Smooth muscle cell (in vitro differentiated cells): Measurements from ENCODE around the gene MUC12. TPM values are rescaled to one million over a fixed set of nuclear protein-coding genes. Genes with fewer than 3 reads are reported as not detected.

Experiments
- DNase-seq: peaks from one replicate; lab custom pipeline; 2025; ENCODE audit not compliant: unreplicated experiment; lab: John Stamatoyannopoulos, UW
- H2AFZ ChIP-seq: fragments of 200-600 bp; sonication (generic); 2 replicates; pipeline ENCODE4 v1.6.0; 2016; ENCODE audit warnings: antibody characterized with exemption, low read depth, mild to moderate bottlenecking
- H3F3A ChIP-seq: fragments of 200-600 bp; sonication (generic); 2 replicates; pipeline ENCODE4 v1.6.0; 2017; ENCODE audit warnings: antibody characterized with exemption, low read depth
- H3K27ac ChIP-seq: fragments of 200-600 bp; sonication (generic); 2 replicates; pipeline ENCODE4 v1.5.1; 2016; ENCODE audit warnings: low read depth, mild to moderate bottlenecking
- H3K27me3 ChIP-seq: fragments of 200-600 bp; sonication (generic); 2 replicates; pipeline ENCODE4 v1.6.1; 2016; ENCODE audit warnings: low read depth, mild to moderate bottlenecking
- H3K36me3 ChIP-seq: fragments of 200-600 bp; sonication (generic); 2 replicates; pipeline ENCODE4 v1.5.1; 2016; ENCODE audit warnings: low read depth
- H3K4me1 ChIP-seq: fragments of 200-600 bp; sonication (generic); 2 replicates; pipeline ENCODE4 v1.5.1; 2016; ENCODE audit warnings: low read depth
- H3K4me2 ChIP-seq: fragments of 200-600 bp; sonication (generic); 2 replicates; pipeline ENCODE4 v1.6.0; 2016; ENCODE audit warnings: mild to moderate bottlenecking
- H3K4me3 ChIP-seq: fragments of 200-600 bp; sonication (generic); 2 replicates; pipeline ENCODE4 v1.5.1; 2016; ENCODE audit warnings: mild to moderate bottlenecking
- H3K79me2 ChIP-seq: fragments of 200-600 bp; sonication (generic); 2 replicates; pipeline ENCODE4 v1.6.0; 2016; ENCODE audit warnings: low read depth, mild to moderate bottlenecking
- H3K9ac ChIP-seq: fragments of 200-600 bp; sonication (generic); 2 replicates; pipeline ENCODE4 v1.6.0; 2016; ENCODE audit warnings: low read depth
- H3K9me3 ChIP-seq: fragments of 200-600 bp; sonication (generic); replicated peaks from 2 replicates; pipeline ENCODE4 v1.5.1; 2016; ENCODE audit warnings: low read depth
- H4K20me1 ChIP-seq: fragments of 200-600 bp; sonication (generic); 2 replicates; pipeline ENCODE4 v1.6.0; 2016; ENCODE audit warnings: low read depth
- WGBS: methylation state at CpG from one replicate; pipeline ENCODE4 v1.1.7; 2016; ENCODE audit warnings: low lambda C conversion rate; 5-methylcytosine and 5-hydroxymethylcytosine counted together
- polyA plus RNA-seq: library from polyadenylated mRNA; unstranded; fragments of >200 nt; fragmentation: Nextera tagmentation; extraction: Ambion mirVana; gene quantifications from 2 replicates; pipeline ENCODE4 v1.2.1, GENCODE V29; 2016
- total RNA-seq: library from RNA; depleted of rRNA; stranded (reverse); fragments of >200 nt; gene quantifications from 2 replicates; pipeline ENCODE4 v1.2.3, GENCODE V29; 2014
- TF ChIP-seq, protein P1 (sequence below): fragments of 200-600 bp; sonication (generic); IDR thresholded peaks from 2 replicates; pipeline ENCODE4 v1.5.1; 2017; ENCODE audit warnings: borderline replicate concordance, mild to moderate bottlenecking, antibody characterized with exemption; ENCODE audit not compliant: insufficient read depth, poor library complexity, severe bottlenecking

MUC12 gene
- total and polyA plus RNA-seq, 2 experiments from 2014 or later: 13.5 to 18.0 TPM

DNA sequence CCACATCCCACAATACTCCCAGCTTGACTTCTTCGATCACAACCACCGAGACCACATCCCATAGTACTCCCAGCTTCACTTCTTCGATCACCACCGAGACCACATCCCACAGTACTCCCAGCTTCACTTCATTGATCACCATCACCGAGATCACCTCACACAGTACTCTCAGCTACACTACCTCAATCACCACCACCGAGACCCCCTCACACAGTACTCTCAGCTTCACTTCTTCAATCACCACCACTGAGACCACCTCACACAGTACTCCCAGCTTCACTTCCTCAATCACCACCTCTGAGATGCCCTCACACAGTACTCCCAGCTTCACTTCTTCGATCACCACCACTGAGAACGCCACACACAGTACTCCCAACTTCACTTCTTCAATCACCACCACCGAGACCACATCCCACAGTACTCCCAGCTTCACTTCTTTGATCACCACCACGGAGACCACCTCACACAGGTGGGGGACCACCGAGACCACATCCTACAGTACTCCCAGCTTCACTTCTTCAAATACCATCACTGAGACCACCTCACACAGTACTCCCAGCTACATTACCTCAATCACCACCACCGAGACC is 11.4 kb upstream of the MUC12 start:
- Histone ChIP-seq H3K4me3 (no peak overlapping the region), H2AFZ (no peak overlapping the region), H3K36me3 (no peaks in the 10 kb centered on the region), H3K9ac (no peak overlapping the region), H4K20me1 (no peaks in the 10 kb centered on the region), H3K4me1 (no peaks in the 10 kb centered on the region), H3K4me2 (no peak overlapping the region), H3K79me2 (no peaks in the 10 kb centered on the region), H3K27me3 (peaks cover 25% of the 10 kb centered on the region), H3K27ac (no peak overlapping the region), H3F3A (no peaks in the 10 kb centered on the region), H3K9me3 (no peaks in the 10 kb centered on the region)
- DNase-seq: no peak
- TF ChIP-seq, protein P1, sequence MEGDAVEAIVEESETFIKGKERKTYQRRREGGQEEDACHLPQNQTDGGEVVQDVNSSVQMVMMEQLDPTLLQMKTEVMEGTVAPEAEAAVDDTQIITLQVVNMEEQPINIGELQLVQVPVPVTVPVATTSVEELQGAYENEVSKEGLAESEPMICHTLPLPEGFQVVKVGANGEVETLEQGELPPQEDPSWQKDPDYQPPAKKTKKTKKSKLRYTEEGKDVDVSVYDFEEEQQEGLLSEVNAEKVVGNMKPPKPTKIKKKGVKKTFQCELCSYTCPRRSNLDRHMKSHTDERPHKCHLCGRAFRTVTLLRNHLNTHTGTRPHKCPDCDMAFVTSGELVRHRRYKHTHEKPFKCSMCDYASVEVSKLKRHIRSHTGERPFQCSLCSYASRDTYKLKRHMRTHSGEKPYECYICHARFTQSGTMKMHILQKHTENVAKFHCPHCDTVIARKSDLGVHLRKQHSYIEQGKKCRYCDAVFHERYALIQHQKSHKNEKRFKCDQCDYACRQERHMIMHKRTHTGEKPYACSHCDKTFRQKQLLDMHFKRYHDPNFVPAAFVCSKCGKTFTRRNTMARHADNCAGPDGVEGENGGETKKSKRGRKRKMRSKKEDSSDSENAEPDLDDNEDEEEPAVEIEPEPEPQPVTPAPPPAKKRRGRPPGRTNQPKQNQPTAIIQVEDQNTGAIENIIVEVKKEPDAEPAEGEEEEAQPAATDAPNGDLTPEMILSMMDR: no peak
- 56% methylated on average over 12 of the region's 12 CpGs for WGBS

DNA sequence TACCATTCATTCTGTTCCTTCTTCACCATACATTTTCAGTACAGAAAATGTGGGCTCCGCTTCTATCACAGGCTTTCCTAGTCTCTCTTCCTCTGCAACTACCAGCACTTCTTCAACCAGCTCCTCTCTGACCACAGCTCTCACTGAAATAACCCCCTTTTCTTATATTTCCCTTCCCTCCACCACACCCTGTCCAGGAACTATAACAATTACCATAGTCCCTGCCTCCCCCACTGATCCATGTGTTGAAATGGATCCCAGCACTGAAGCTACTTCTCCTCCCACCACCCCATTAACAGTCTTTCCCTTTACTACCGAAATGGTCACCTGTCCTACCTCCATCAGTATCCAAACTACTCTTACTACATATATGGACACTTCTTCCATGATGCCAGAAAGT is 9.5 kb upstream of the MUC12 start:
- TF ChIP-seq, protein P1: no peak
- H3K27me3 ChIP-seq: peaks cover 45% of the 10 kb centered on the region
- WGBS: 71% methylated on average over 2 of the region's 2 CpGs
- H2AFZ ChIP-seq: no peak overlapping the region
- H3K9ac ChIP-seq: no peak overlapping the region
- H3K4me1 ChIP-seq: no peaks in the 10 kb centered on the region
- no peak overlapping the region for H3K27ac ChIP-seq
- no peaks in the 10 kb centered on the region for H3K9me3 ChIP-seq
- DNase-seq: no peak
- H3K79me2 ChIP-seq: no peaks in the 10 kb centered on the region
- H4K20me1 ChIP-seq: no peaks in the 10 kb centered on the region
- no peak overlapping the region for H3K4me3 ChIP-seq
- no peak overlapping the region for H3K4me2 ChIP-seq
- no peaks in the 10 kb centered on the region for H3F3A ChIP-seq
- H3K36me3 ChIP-seq: no peaks in the 10 kb centered on the region

- Histone ChIP-seq H3K4me3 (no peak overlapping the region), H4K20me1 (no peaks in the 10 kb centered on the region), H3K27ac (no peak overlapping the region), H3K27me3 (peaks cover 71% of the 10 kb centered on the region), H3K36me3 (no peaks in the 10 kb centered on the region), H3K4me2 (no peak overlapping the region), H3K79me2 (no peaks in the 10 kb centered on the region), H3K9ac (no peak overlapping the region), H2AFZ (no peak overlapping the region), H3K9me3 (no peaks in the 10 kb centered on the region), H3F3A (no peaks in the 10 kb centered on the region), H3K4me1 (peaks cover 6% of the 10 kb centered on the region)
- no peak for DNase-seq
- 91% methylated on average over 3 of the region's 3 CpGs for WGBS
- TF ChIP-seq, protein P1: no peak
Measured at GRCh38 chr7:100962537-100962936, 6.8 kb upstream of the MUC12 start.

- DNase-seq: no peak
- no peak overlapping the region for H3K27ac ChIP-seq
- H3K9me3 ChIP-seq: no peaks in the 10 kb centered on the region
- H3K4me2 ChIP-seq: no peak overlapping the region
- peaks cover 80% of the 10 kb centered on the region for H3K27me3 ChIP-seq
- H4K20me1 ChIP-seq: no peaks in the 10 kb centered on the region
- TF ChIP-seq, protein P1: no peak
- peaks cover 6% of the 10 kb centered on the region for H3K4me1 ChIP-seq
- H3F3A ChIP-seq: no peaks in the 10 kb centered on the region
- 81% methylated on average over 12 of the region's 12 CpGs for WGBS
- H3K4me3 ChIP-seq: no peak overlapping the region
- no peak overlapping the region for H2AFZ ChIP-seq
- no peaks in the 10 kb centered on the region for H3K36me3 ChIP-seq
- no peak overlapping the region for H3K9ac ChIP-seq
- no peaks in the 10 kb centered on the region for H3K79me2 ChIP-seq
Measured at GRCh38 chr7:100963386-100963785, 6.0 kb upstream of the MUC12 start.
